HCT116 (cell line): ENCODE results near the gene PIK3CA.

ENCODE experiments used
- CEBPB ChIP-seq: IDR thresholded peaks from 2 replicates; pipeline ENCODE4 v1.6.1; 2012; ENCODE audit warnings: low read depth
- EZH2 ChIP-seq: fragments of 200-600 bp; sonication (generic); IDR thresholded peaks from 2 replicates; pipeline ENCODE4 v1.6.1; 2017; ENCODE audit warnings: antibody characterized with exemption, mixed run types
- POLR2A ChIP-seq: IDR thresholded peaks from 2 replicates; pipeline ENCODE4 v1.7.0; 2011; ENCODE audit warnings: borderline replicate concordance; ENCODE audit not compliant: insufficient read depth, insufficient read length; ENCODE audit errors: extremely low read depth
- POLR2AphosphoS5 ChIP-seq: IDR thresholded peaks from 2 replicates; pipeline ENCODE4 v1.6.1; 2011; ENCODE audit warnings: mild to moderate bottlenecking, low read depth, low read length, moderate library complexity
- RAD21 ChIP-seq: IDR thresholded peaks from 2 replicates; pipeline ENCODE4 v1.6.1; 2012; ENCODE audit warnings: low read depth, mild to moderate bottlenecking
- SP1 ChIP-seq: IDR thresholded peaks from 2 replicates; pipeline ENCODE4 v1.6.1; 2012; ENCODE audit warnings: low read depth
- SRF ChIP-seq: IDR thresholded peaks from 2 replicates; pipeline ENCODE4 v1.6.1; 2012; ENCODE audit warnings: low read depth
- YY1 ChIP-seq: IDR thresholded peaks from 2 replicates; pipeline ENCODE4 v1.6.1; 2011; ENCODE audit warnings: low read length, low read depth, moderate library complexity, mild to moderate bottlenecking; ENCODE audit not compliant: insufficient replicate concordance; ENCODE audit errors: extremely low read depth
- TF ChIP-seq, protein P1 (sequence below), 3 experiments: fragments of 200-600 bp in 1 of 3; sonication (generic) in 1 of 3; IDR thresholded peaks in 2 of 3; conservative IDR thresholded peaks in 1 of 3; 2 replicates each; pipeline ENCODE4 v1.5.1; 2012 to 2017; ENCODE audit warnings: low read depth in 2 of 3, low read length in 2 of 3, antibody characterized with exemption in 1 of 3, borderline replicate concordance in 1 of 3, control low read depth in 1 of 3, mild to moderate bottlenecking in 1 of 3, mixed read lengths in 1 of 3, mixed run types in 1 of 3, moderate library complexity in 1 of 3; ENCODE audit not compliant: insufficient read depth in 1 of 3
- TF ChIP-seq, protein P2 (sequence below): IDR thresholded peaks from 2 replicates; pipeline ENCODE4 v1.6.1; 2012; ENCODE audit warnings: low read depth

- no peak for TF ChIP-seq POLR2A
- TF ChIP-seq, protein P1, sequence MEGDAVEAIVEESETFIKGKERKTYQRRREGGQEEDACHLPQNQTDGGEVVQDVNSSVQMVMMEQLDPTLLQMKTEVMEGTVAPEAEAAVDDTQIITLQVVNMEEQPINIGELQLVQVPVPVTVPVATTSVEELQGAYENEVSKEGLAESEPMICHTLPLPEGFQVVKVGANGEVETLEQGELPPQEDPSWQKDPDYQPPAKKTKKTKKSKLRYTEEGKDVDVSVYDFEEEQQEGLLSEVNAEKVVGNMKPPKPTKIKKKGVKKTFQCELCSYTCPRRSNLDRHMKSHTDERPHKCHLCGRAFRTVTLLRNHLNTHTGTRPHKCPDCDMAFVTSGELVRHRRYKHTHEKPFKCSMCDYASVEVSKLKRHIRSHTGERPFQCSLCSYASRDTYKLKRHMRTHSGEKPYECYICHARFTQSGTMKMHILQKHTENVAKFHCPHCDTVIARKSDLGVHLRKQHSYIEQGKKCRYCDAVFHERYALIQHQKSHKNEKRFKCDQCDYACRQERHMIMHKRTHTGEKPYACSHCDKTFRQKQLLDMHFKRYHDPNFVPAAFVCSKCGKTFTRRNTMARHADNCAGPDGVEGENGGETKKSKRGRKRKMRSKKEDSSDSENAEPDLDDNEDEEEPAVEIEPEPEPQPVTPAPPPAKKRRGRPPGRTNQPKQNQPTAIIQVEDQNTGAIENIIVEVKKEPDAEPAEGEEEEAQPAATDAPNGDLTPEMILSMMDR (IDR thresholded peaks at IDR 0.05 in 2 of 3, conservative IDR thresholded peaks at IDR 0.05 in 1 of 3; ENCODE audit: borderline replicate concordance in 1 of 3, insufficient read depth in 1 of 3, low read depth in 2 of 3, low read length in 2 of 3) = no peak
- no peak for TF ChIP-seq RAD21
- TF ChIP-seq CEBPB = no peak
- no peak for TF ChIP-seq POLR2AphosphoS5
- no peak for TF ChIP-seq SP1
- no peak for TF ChIP-seq SRF
- TF ChIP-seq, protein P2, sequence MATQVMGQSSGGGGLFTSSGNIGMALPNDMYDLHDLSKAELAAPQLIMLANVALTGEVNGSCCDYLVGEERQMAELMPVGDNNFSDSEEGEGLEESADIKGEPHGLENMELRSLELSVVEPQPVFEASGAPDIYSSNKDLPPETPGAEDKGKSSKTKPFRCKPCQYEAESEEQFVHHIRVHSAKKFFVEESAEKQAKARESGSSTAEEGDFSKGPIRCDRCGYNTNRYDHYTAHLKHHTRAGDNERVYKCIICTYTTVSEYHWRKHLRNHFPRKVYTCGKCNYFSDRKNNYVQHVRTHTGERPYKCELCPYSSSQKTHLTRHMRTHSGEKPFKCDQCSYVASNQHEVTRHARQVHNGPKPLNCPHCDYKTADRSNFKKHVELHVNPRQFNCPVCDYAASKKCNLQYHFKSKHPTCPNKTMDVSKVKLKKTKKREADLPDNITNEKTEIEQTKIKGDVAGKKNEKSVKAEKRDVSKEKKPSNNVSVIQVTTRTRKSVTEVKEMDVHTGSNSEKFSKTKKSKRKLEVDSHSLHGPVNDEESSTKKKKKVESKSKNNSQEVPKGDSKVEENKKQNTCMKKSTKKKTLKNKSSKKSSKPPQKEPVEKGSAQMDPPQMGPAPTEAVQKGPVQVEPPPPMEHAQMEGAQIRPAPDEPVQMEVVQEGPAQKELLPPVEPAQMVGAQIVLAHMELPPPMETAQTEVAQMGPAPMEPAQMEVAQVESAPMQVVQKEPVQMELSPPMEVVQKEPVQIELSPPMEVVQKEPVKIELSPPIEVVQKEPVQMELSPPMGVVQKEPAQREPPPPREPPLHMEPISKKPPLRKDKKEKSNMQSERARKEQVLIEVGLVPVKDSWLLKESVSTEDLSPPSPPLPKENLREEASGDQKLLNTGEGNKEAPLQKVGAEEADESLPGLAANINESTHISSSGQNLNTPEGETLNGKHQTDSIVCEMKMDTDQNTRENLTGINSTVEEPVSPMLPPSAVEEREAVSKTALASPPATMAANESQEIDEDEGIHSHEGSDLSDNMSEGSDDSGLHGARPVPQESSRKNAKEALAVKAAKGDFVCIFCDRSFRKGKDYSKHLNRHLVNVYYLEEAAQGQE = no peak
- no peak for TF ChIP-seq YY1
- TF ChIP-seq EZH2 = no peak
Measured at GRCh38 chr3:179229177-179229576, 81.0 kb downstream of the PIK3CA start.
